K562 (cell line): ENCODE measurements around the gene NRSN2. TPM values are rescaled to one million over a fixed set of nuclear protein-coding genes. Genes with fewer than 3 reads are reported as not detected.

Source experiments
- EP300 ChIP-seq: IDR thresholded peaks from 2 replicates; pipeline ENCODE4 v1.6.1; 2012; ENCODE audit warnings: low read length, improper control_type of control experiment
- EZH2 ChIP-seq: IDR thresholded peaks from 2 replicates; pipeline ENCODE4 v1.6.1; 2012; ENCODE audit warnings: low read depth, mild to moderate bottlenecking, inconsistent platforms, low read length, borderline replicate concordance
- GTF2A2 ChIP-seq: IDR thresholded peaks from 2 replicates; pipeline ENCODE4 v1.6.1; 2016; ENCODE audit warnings: mild to moderate bottlenecking, missing genetic modification characterization, missing compliant biosample characterization
- OTX1 ChIP-seq: fragments of 450-650 bp; formaldehyde crosslinking; IDR thresholded peaks from 2 replicates; pipeline ENCODE4 v1.4.0; 2022; ENCODE audit warnings: mild to moderate bottlenecking
- RAD21 ChIP-seq, 2 experiments: fragments of 250-450 bp in 1 of 2; fragments of 450-650 bp in 1 of 2; sonication (Bioruptor Pico) in 1 of 2; formaldehyde crosslinking in 1 of 2; IDR thresholded peaks in 1 of 2; conservative IDR thresholded peaks in 1 of 2; 2 replicates each; pipeline versions ENCODE4 v1.4.0 to v1.8.0; 2020 to 2022; ENCODE audit warnings: mild to moderate bottlenecking in 2 of 2, moderate library complexity in 1 of 2
- ZNF146 ChIP-seq: IDR thresholded peaks from one replicate; pipeline ENCODE4 v1.6.1; 2018; ENCODE audit warnings: missing compliant biosample characterization; ENCODE audit not compliant: unreplicated experiment
- polyA plus RNA-seq, 8 experiments: library from polyadenylated mRNA; depleted of rRNA in 4 of 8; stranded (reverse) in 5 of 8; unstranded in 3 of 8; fragments of >200 nt; fragmentation: Nextera tagmentation in 2 of 8; fragmentation: Illumina TruSeq in 1 of 8; extraction: Ambion mirVana in 2 of 8; extraction: Trizol in 1 of 8; gene quantifications; 2 replicates each; pipeline versions ENCODE4 v1.2.1 to v1.2.3, GENCODE V29; 2011 to 2014; ENCODE audit warnings: inconsistent platforms in 1 of 8, missing spikeins in 1 of 8
- total RNA-seq, 7 experiments: library from RNA; depleted of rRNA in 6 of 7; stranded (reverse); fragments of >200 nt in 6 of 7; fragmentation: Illumina TruSeq in 2 of 7; extraction: Trizol in 2 of 7; gene quantifications; 2 replicates each; pipeline versions ENCODE4 v1.2.1 to v1.2.3, GENCODE V29; 2011 to 2021; ENCODE audit warnings: low replicate concordance in 1 of 7
- TF ChIP-seq, protein P1 (sequence below): fragments of 250-450 bp; sonication (Bioruptor Pico); IDR thresholded peaks from 2 replicates; pipeline ENCODE4 v1.5.0; 2021; ENCODE audit warnings: mild to moderate bottlenecking, borderline replicate concordance
- TF ChIP-seq, protein P2 (sequence below), 3 experiments: fragments of 200-800 bp in 1 of 3; fragments of 250-450 bp in 1 of 3; fragments of 450-650 bp in 1 of 3; sonication (Bioruptor Pico) in 1 of 3; sonication (Bioruptor generic) in 1 of 3; formaldehyde crosslinking in 1 of 3; IDR thresholded peaks; 2 replicates each; pipeline versions ENCODE4 v1.6.1 to v1.8.0; 2016 to 2022; ENCODE audit warnings: mild to moderate bottlenecking in 2 of 3, missing genetic modification characterization in 2 of 3, missing compliant biosample characterization in 1 of 3, moderate library complexity in 1 of 3
- TF ChIP-seq, protein P3 (sequence below): fragments of 450-650 bp; formaldehyde crosslinking; IDR thresholded peaks from 2 replicates; pipeline ENCODE4 v1.4.0; 2020; ENCODE audit warnings: mild to moderate bottlenecking, moderate library complexity
- TF ChIP-seq, protein P4 (sequence below): fragments of 450-650 bp; formaldehyde crosslinking; conservative IDR thresholded peaks from 2 replicates; pipeline ENCODE4 v1.4.0; 2022; ENCODE audit warnings: mild to moderate bottlenecking, missing genetic modification characterization
- TF ChIP-seq, protein P5 (sequence below): sonication (generic); formaldehyde crosslinking; IDR thresholded peaks from 2 replicates; pipeline ENCODE4 v1.9.0; 2022; ENCODE audit warnings: mild to moderate bottlenecking, missing genetic modification reagents
- TF ChIP-seq, protein P6 (sequence below): fragments of 450-650 bp; conservative IDR thresholded peaks from 2 replicates; pipeline ENCODE4 v1.6.1; 2016; ENCODE audit warnings: missing genetic modification characterization, low read depth, mild to moderate bottlenecking, control low read depth, missing compliant biosample characterization

NRSN2 gene
- total and polyA plus RNA-seq, 9 of the 15 experiments (the other 6 are each of a cell fraction or from before 2014, with no cell fraction given): 7.5 to 29.7 (median 11.1) TPM

DNA sequence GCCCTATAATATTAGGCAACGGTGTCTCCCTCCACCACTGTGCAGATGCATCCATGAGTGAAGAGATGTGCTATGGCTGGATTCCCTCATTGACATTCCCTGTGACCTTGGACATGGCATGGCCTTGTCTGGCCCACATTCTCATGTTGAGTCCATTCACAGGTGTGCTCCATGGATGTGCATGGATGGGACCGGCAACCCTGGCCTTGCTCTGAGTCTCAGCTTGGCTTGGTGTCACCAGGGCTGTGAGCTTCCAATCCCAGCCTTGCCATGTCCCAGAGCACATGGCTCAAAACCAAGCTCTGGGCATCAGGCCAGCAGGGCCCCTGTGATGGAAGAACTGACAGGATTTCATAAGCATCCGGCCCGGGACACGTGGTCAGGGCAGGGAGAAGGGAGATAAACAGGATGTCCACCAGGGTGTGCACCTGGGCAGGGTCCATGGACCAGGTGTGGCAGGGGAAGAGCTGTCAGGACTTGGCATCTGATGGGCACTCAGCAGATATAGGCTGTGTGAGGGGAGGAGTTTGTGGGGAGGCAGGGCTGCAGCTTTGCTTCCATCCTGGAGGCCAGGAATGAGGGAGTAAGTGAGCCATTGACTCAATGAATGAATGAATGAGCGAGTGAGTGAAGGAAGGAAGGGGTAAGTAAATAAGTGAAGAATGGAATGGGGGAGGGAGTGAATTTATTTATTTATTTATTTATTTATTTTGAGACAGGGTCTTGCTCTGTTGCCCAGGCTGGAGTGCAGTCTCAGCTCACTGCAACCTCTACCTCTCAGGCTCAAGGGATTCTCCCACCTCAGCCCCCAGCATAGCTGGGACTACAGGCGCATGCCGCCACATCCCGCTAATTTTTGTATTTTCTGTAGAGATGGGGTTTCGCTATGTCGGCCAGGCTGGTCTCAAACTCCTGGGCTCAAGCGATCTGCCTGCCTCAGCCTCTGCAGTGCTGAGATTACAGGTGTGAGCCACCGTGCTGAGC lies 15.7 kb downstream of the NRSN2 start (continued):
- TF ChIP-seq, protein P1, sequence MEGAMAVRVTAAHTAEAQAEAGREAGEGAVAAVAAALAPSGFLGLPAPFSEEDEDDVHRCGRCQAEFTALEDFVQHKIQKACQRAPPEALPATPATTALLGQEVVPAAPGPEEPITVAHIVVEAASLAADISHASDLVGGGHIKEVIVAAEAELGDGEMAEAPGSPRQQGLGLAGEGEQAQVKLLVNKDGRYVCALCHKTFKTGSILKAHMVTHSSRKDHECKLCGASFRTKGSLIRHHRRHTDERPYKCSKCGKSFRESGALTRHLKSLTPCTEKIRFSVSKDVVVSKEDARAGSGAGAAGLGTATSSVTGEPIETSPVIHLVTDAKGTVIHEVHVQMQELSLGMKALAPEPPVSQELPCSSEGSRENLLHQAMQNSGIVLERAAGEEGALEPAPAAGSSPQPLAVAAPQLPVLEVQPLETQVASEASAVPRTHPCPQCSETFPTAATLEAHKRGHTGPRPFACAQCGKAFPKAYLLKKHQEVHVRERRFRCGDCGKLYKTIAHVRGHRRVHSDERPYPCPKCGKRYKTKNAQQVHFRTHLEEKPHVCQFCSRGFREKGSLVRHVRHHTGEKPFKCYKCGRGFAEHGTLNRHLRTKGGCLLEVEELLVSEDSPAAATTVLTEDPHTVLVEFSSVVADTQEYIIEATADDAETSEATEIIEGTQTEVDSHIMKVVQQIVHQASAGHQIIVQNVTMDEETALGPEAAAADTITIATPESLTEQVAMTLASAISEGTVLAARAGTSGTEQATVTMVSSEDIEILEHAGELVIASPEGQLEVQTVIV (CRISPR knock-in tag): peak; percentile 69; the same call in 1 of the 2 replicates
- TF ChIP-seq RAD21 (CRISPR knock-in tag; conservative IDR thresholded peaks at IDR 0.05 in 1 of 2, IDR thresholded peaks at IDR 0.05 in 1 of 2) (peak; percentile 55 to 64), EZH2 (no peak), EP300 (peak; percentile 64), GTF2A2 (tag) (peak; percentile 72), ZNF146 (CRISPR knock-in tag) (no peak), OTX1 (0 out of 2 replicates have a peak, but pooled peaks have one; percentile 52)
- TF ChIP-seq, protein P2, sequence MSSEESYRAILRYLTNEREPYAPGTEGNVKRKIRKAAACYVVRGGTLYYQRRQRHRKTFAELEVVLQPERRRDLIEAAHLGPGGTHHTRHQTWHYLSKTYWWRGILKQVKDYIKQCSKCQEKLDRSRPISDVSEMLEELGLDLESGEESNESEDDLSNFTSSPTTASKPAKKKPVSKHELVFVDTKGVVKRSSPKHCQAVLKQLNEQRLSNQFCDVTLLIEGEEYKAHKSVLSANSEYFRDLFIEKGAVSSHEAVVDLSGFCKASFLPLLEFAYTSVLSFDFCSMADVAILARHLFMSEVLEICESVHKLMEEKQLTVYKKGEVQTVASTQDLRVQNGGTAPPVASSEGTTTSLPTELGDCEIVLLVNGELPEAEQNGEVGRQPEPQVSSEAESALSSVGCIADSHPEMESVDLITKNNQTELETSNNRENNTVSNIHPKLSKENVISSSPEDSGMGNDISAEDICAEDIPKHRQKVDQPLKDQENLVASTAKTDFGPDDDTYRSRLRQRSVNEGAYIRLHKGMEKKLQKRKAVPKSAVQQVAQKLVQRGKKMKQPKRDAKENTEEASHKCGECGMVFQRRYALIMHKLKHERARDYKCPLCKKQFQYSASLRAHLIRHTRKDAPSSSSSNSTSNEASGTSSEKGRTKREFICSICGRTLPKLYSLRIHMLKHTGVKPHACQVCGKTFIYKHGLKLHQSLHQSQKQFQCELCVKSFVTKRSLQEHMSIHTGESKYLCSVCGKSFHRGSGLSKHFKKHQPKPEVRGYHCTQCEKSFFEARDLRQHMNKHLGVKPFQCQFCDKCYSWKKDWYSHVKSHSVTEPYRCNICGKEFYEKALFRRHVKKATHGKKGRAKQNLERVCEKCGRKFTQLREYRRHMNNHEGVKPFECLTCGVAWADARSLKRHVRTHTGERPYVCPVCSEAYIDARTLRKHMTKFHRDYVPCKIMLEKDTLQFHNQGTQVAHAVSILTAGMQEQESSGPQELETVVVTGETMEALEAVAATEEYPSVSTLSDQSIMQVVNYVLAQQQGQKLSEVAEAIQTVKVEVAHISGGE (CRISPR knock-in tag; IDR thresholded peaks at IDR 0.05): no peak
- TF ChIP-seq, protein P3, sequence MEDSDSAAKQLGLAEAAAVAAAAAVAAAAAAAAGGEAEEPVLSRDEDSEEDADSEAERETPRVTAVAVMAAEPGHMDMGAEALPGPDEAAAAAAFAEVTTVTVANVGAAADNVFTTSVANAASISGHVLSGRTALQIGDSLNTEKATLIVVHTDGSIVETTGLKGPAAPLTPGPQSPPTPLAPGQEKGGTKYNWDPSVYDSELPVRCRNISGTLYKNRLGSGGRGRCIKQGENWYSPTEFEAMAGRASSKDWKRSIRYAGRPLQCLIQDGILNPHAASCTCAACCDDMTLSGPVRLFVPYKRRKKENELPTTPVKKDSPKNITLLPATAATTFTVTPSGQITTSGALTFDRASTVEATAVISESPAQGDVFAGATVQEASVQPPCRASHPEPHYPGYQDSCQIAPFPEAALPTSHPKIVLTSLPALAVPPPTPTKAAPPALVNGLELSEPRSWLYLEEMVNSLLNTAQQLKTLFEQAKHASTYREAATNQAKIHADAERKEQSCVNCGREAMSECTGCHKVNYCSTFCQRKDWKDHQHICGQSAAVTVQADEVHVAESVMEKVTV (CRISPR knock-in tag): peak; percentile 44
- TF ChIP-seq, protein P4, sequence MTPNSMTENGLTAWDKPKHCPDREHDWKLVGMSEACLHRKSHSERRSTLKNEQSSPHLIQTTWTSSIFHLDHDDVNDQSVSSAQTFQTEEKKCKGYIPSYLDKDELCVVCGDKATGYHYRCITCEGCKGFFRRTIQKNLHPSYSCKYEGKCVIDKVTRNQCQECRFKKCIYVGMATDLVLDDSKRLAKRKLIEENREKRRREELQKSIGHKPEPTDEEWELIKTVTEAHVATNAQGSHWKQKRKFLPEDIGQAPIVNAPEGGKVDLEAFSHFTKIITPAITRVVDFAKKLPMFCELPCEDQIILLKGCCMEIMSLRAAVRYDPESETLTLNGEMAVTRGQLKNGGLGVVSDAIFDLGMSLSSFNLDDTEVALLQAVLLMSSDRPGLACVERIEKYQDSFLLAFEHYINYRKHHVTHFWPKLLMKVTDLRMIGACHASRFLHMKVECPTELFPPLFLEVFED: no peak; the same call in 1 of the 2 replicates
- TF ChIP-seq, protein P5, sequence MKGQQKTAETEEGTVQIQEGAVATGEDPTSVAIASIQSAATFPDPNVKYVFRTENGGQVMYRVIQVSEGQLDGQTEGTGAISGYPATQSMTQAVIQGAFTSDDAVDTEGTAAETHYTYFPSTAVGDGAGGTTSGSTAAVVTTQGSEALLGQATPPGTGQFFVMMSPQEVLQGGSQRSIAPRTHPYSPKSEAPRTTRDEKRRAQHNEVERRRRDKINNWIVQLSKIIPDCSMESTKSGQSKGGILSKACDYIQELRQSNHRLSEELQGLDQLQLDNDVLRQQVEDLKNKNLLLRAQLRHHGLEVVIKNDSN (CRISPR knock-in tag): peak; percentile 97
- TF ChIP-seq, protein P6, sequence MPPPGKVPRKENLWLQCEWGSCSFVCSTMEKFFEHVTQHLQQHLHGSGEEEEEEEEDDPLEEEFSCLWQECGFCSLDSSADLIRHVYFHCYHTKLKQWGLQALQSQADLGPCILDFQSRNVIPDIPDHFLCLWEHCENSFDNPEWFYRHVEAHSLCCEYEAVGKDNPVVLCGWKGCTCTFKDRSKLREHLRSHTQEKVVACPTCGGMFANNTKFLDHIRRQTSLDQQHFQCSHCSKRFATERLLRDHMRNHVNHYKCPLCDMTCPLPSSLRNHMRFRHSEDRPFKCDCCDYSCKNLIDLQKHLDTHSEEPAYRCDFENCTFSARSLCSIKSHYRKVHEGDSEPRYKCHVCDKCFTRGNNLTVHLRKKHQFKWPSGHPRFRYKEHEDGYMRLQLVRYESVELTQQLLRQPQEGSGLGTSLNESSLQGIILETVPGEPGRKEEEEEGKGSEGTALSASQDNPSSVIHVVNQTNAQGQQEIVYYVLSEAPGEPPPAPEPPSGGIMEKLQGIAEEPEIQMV (tag): peak; percentile 59; the same call in 1 of the 2 replicates
